ENCODE data around the gene TPH2. TPM values are rescaled to one million over a fixed set of nuclear protein-coding genes. Genes with fewer than 3 reads are reported as not detected.
A peak's percentile ranks its signal among the peaks of the same experiment; 100 is the strongest.

Gene TPH2
- total and polyA plus RNA-seq, 2 of the 13 experiments (the other 11 are each of a cell fraction or from before 2014, with no cell fraction given) = not detected

GRCh38 chr12:71947645-71948105 lies 9.0 kb downstream of the TPH2 start (continued):
- TF ChIP-seq TARDBP (CRISPR knock-in tag; IDR thresholded peaks at IDR 0.05) (peak; percentile 74; the same call in 1 of the 2 replicates), RORA (CRISPR knock-in tag; IDR thresholded peaks at IDR 0.05) (no peak), POLR2AphosphoS2 (IDR thresholded peaks at IDR 0.05; ENCODE audit: low read depth, low read length) (no peak), CHCHD3 (CRISPR knock-in tag; IDR thresholded peaks at IDR 0.05) (no peak), ZNF775 (CRISPR knock-in tag; IDR thresholded peaks at IDR 0.05; ENCODE audit: borderline replicate concordance) (no peak), HOXD1 (CRISPR knock-in tag; IDR thresholded peaks at IDR 0.05) (peak; percentile 49; the same call in 1 of the 2 replicates), ZSCAN20 (CRISPR knock-in tag; IDR thresholded peaks at IDR 0.05; ENCODE audit: borderline replicate concordance) (no peak), SNAPC5 (CRISPR knock-in tag; IDR thresholded peaks at IDR 0.05; ENCODE audit: borderline replicate concordance) (no peak), FOXK1 (CRISPR knock-in tag; IDR thresholded peaks at IDR 0.05; ENCODE audit: borderline replicate concordance, low read depth) (peak; percentile 70), ZNF550 (CRISPR knock-in tag; IDR thresholded peaks at IDR 0.05; ENCODE audit: borderline replicate concordance) (no peak), ZNF549 (CRISPR knock-in tag; IDR thresholded peaks at IDR 0.05) (no peak), ZNF383 (CRISPR knock-in tag; IDR thresholded peaks at IDR 0.05; ENCODE audit: borderline replicate concordance) (no peak), YEATS2 (CRISPR knock-in tag; IDR thresholded peaks at IDR 0.05; ENCODE audit: borderline replicate concordance) (peak; percentile 54; the same call in 1 of the 2 replicates), ELF3 (CRISPR knock-in tag; IDR thresholded peaks at IDR 0.05) (peak; percentile 99), CCDC6 (CRISPR knock-in tag; IDR thresholded peaks at IDR 0.05) (no peak), FOSL1 (CRISPR knock-in tag; IDR thresholded peaks at IDR 0.05; ENCODE audit: borderline replicate concordance) (no peak), ZC3H13 (CRISPR knock-in tag; IDR thresholded peaks at IDR 0.05) (no peak), ZFP82 (CRISPR knock-in tag; IDR thresholded peaks at IDR 0.05; ENCODE audit: borderline replicate concordance) (no peak), RCOR2 (CRISPR knock-in tag; IDR thresholded peaks at IDR 0.05) (peak; percentile 67), RXRA (CRISPR knock-in tag; IDR thresholded peaks at IDR 0.05) (no peak), ZBTB37 (CRISPR knock-in tag; IDR thresholded peaks at IDR 0.05) (no peak), SMC3 (IDR thresholded peaks at IDR 0.05; ENCODE audit: low read length) (peak; percentile 29; the same call in 1 of the 2 replicates), SSRP1 (CRISPR knock-in tag; IDR thresholded peaks at IDR 0.05) (no peak), DMTF1 (CRISPR knock-in tag; IDR thresholded peaks at IDR 0.05) (no peak), KDM3A (CRISPR knock-in tag; IDR thresholded peaks at IDR 0.05; ENCODE audit: low read depth) (no peak), NR2F6 (IDR thresholded peaks at IDR 0.05) (no peak), NR2F6 (CRISPR knock-in tag; IDR thresholded peaks at IDR 0.05) (no peak), SRSF4 (IDR thresholded peaks at IDR 0.05; ENCODE audit: low read depth, low read length, poor library complexity, severe bottlenecking) (no peak)

Data from HepG2 (cell line).